H1 (cell line): ENCODE data around the gene HSPBAP1. TPM values are rescaled to one million over a fixed set of nuclear protein-coding genes. Genes with fewer than 3 reads are reported as not detected.

Source experiments
- CTCF ChIA-PET: fragments of 300-600 bp; sonication (Branson Sonifier 250); formaldehyde crosslinking; loops from one replicate; lab custom pipeline; 2021; ENCODE audit not compliant: partially characterized antibody; lab: Charles Lee
- POLR2A ChIA-PET: fragments of 300-600 bp; sonication (Branson Sonifier 250); formaldehyde crosslinking; loops from one replicate; lab custom pipeline; 2021; ENCODE audit warnings: inconsistent platforms; ENCODE audit not compliant: partially characterized antibody; lab: Charles Lee
- DNase-seq, 2 experiments: peaks; one replicate each; pipeline versions ENCODE4 v3.0.0 to v3.0.0-alpha.2; 2010 to 2022; ENCODE audit warnings: low spot score in 2 of 2, low read depth in 1 of 2, mixed read lengths in 1 of 2
- FAIRE-seq: peaks from 2 replicates; lab custom pipeline; 2011; peaks lifted over from hg19 to GRCh38; lab: Jason Lieb, UNC
- H2AFZ ChIP-seq: 2 replicates; pipeline ENCODE4 v1.8.1; 2012; ENCODE audit warnings: low read length, inconsistent platforms
- H2AK5ac ChIP-seq: 2 replicates; pipeline ENCODE4 v1.6.1; 2013; ENCODE audit warnings: low read depth, low read length
- H2BK120ac ChIP-seq: replicated peaks from 2 replicates; pipeline ENCODE3; 2013; ENCODE audit warnings: low read depth, low read length, inconsistent platforms
- H2BK12ac ChIP-seq: 2 replicates; pipeline ENCODE4 v1.6.1; 2013; ENCODE audit warnings: low read depth, low read length
- H2BK15ac ChIP-seq: 2 replicates; pipeline ENCODE4 v1.6.1; 2013; ENCODE audit warnings: low read length
- H2BK20ac ChIP-seq: 2 replicates; pipeline ENCODE4 v1.6.1; 2013; ENCODE audit warnings: low read length
- H2BK5ac ChIP-seq: 2 replicates; pipeline ENCODE4 v1.6.1; 2013; ENCODE audit warnings: low read depth, low read length
- H3K14ac ChIP-seq: 2 replicates; pipeline ENCODE4 v1.6.1; 2013; ENCODE audit warnings: inconsistent platforms; ENCODE audit not compliant: insufficient read length
- H3K18ac ChIP-seq: 2 replicates; pipeline ENCODE4 v1.6.1; 2013; ENCODE audit warnings: low read length; ENCODE audit errors: extremely low read depth
- H3K23ac ChIP-seq: 2 replicates; pipeline ENCODE4 v1.6.1; 2013; ENCODE audit warnings: inconsistent platforms; ENCODE audit not compliant: insufficient read length
- H3K23me2 ChIP-seq: 2 replicates; pipeline ENCODE4 v1.6.1; 2013; ENCODE audit warnings: low read depth, low read length
- H3K27ac ChIP-seq: 2 replicates; pipeline ENCODE4 v1.6.1; 2011; ENCODE audit warnings: low read depth, low read length, inconsistent platforms
- H3K27me3 ChIP-seq, 4 experiments: replicated peaks in 1 of 4; 1 replicate in 1 of 4; 2 replicates in 3 of 4; pipeline versions ENCODE4 v1.6.1 to v1.8.1; 2011 to 2013; ENCODE audit warnings: low read length in 3 of 4, mild to moderate bottlenecking in 3 of 4, inconsistent platforms in 2 of 4, mixed read lengths in 2 of 4, moderate library complexity in 1 of 4; ENCODE audit not compliant: control insufficient read depth in 3 of 4, insufficient read depth in 3 of 4; ENCODE audit errors: extremely low read depth in 1 of 4
- H3K36me3 ChIP-seq, 4 experiments: 2 replicates each; pipeline versions ENCODE4 v1.6.1 to v1.8.1; 2011 to 2013; ENCODE audit warnings: mild to moderate bottlenecking in 4 of 4, low read length in 3 of 4, moderate library complexity in 2 of 4, control low read depth in 1 of 4, inconsistent platforms in 1 of 4; ENCODE audit not compliant: insufficient read depth in 4 of 4, control insufficient read depth in 2 of 4
- H3K4ac ChIP-seq: replicated peaks from 2 replicates; pipeline ENCODE3; 2013; ENCODE audit warnings: low read length, low read depth, mixed read lengths, inconsistent platforms; ENCODE audit not compliant: insufficient read length
- H3K4me1 ChIP-seq, 4 experiments: replicated peaks in 1 of 4; 1 replicate in 1 of 4; 2 replicates in 3 of 4; pipeline versions ENCODE4 v1.6.1 to v1.8.1; 2011 to 2013; ENCODE audit warnings: low read length in 3 of 4, inconsistent platforms in 2 of 4, mixed read lengths in 1 of 4; ENCODE audit not compliant: insufficient read depth in 4 of 4, control insufficient read depth in 3 of 4
- H3K4me2 ChIP-seq, 2 experiments: 2 replicates each; pipeline versions ENCODE4 v1.6.1 to v1.8.1; 2011 to 2013; ENCODE audit warnings: low read depth in 2 of 2, low read length in 2 of 2, control low read depth in 1 of 2, inconsistent platforms in 1 of 2, mild to moderate bottlenecking in 1 of 2; ENCODE audit not compliant: insufficient read depth in 1 of 2
- H3K4me3 ChIP-seq, 4 experiments: fragments of 200-600, 300-600 bp in 1 of 4; sonication (generic), shearing (Covaris generic), sonication (Bioruptor Twin) in 1 of 4; 2 replicates each; pipeline versions ENCODE4 v1.5.1 to v1.8.1; 2011 to 2016; ENCODE audit warnings: low read length in 4 of 4, low read depth in 3 of 4, control low read depth in 2 of 4, inconsistent platforms in 2 of 4, mild to moderate bottlenecking in 2 of 4, mixed read lengths in 1 of 4, moderate library complexity in 1 of 4; ENCODE audit not compliant: insufficient read depth in 2 of 4; ENCODE audit errors: extremely low read depth in 1 of 4
- H3K56ac ChIP-seq: replicated peaks from 2 replicates; pipeline ENCODE3; 2013; ENCODE audit warnings: low read depth, mild to moderate bottlenecking, mixed read lengths, low read length, inconsistent platforms; ENCODE audit not compliant: insufficient read length
- H3K79me1 ChIP-seq: 2 replicates; pipeline ENCODE4 v1.6.1; 2013; ENCODE audit warnings: low read depth, low read length, control low read depth
- H3K79me2 ChIP-seq, 2 experiments: 2 replicates each; pipeline versions ENCODE4 v1.6.1 to v1.8.1; 2012 to 2013; ENCODE audit warnings: low read length in 2 of 2, mild to moderate bottlenecking in 2 of 2, inconsistent platforms in 1 of 2; ENCODE audit not compliant: insufficient read depth in 2 of 2, control insufficient read depth in 1 of 2
- H3K9ac ChIP-seq, 4 experiments: replicated peaks in 1 of 4; 1 replicate in 1 of 4; 2 replicates in 3 of 4; pipeline versions ENCODE4 v1.6.1 to v1.8.1; 2011 to 2013; ENCODE audit warnings: low read depth in 3 of 4, low read length in 3 of 4, control low read depth in 2 of 4, mild to moderate bottlenecking in 2 of 4, moderate library complexity in 2 of 4, inconsistent platforms in 1 of 4; ENCODE audit errors: extremely low read depth in 1 of 4
- H3K9me3 ChIP-seq, 2 experiments: 2 replicates each; pipeline versions ENCODE4 v1.6.1 to v1.8.1; 2012 to 2013; ENCODE audit warnings: mild to moderate bottlenecking in 2 of 2, moderate library complexity in 2 of 2, control low read depth in 1 of 2, inconsistent platforms in 1 of 2, low read depth in 1 of 2, low read length in 1 of 2, mixed read lengths in 1 of 2; ENCODE audit not compliant: insufficient read depth in 2 of 2
- H4K20me1 ChIP-seq, 2 experiments: replicated peaks in 1 of 2; 2 replicates each; pipeline versions ENCODE3 to v1.8.1; 2011 to 2013; ENCODE audit warnings: inconsistent platforms in 2 of 2, low read length in 2 of 2, mild to moderate bottlenecking in 1 of 2; ENCODE audit not compliant: insufficient read depth in 2 of 2, control insufficient read depth in 1 of 2
- H4K5ac ChIP-seq: 2 replicates; pipeline ENCODE4 v1.6.1; 2013; ENCODE audit warnings: low read length, low read depth, mixed read lengths, inconsistent platforms; ENCODE audit not compliant: insufficient read length
- H4K8ac ChIP-seq: 2 replicates; pipeline ENCODE4 v1.8.0; 2013; ENCODE audit warnings: mild to moderate bottlenecking, moderate library complexity, low read length, inconsistent platforms; ENCODE audit not compliant: insufficient read depth; ENCODE audit errors: extremely low read depth
- H4K91ac ChIP-seq: replicated peaks from 2 replicates; pipeline ENCODE3; 2013; ENCODE audit warnings: low read length, mixed read lengths, inconsistent platforms; ENCODE audit not compliant: insufficient read length
- BACH1 ChIP-seq: IDR thresholded peaks from 2 replicates; pipeline ENCODE4 v1.6.1; 2012; ENCODE audit warnings: low read length, improper control_type of control experiment
- BRCA1 ChIP-seq: IDR thresholded peaks from 2 replicates; pipeline ENCODE4 v1.6.1; 2012; ENCODE audit warnings: low read depth, low read length, improper control_type of control experiment
- CBX8 ChIP-seq: fragments of 300-800, 300-1000 bp; sonication (generic); IDR thresholded peaks from 2 replicates; pipeline ENCODE4 v1.7.1; 2016; ENCODE audit warnings: low read depth, low read length, borderline replicate concordance
- EZH2 ChIP-seq: fragments of 200-600 bp; sonication (generic); IDR thresholded peaks from 2 replicates; pipeline ENCODE4 v1.7.1; 2012; ENCODE audit warnings: low read depth, mild to moderate bottlenecking, moderate library complexity, low read length, inconsistent platforms; ENCODE audit not compliant: severe bottlenecking
- GTF2F1 ChIP-seq: IDR thresholded peaks from 2 replicates; pipeline ENCODE4 v1.6.1; 2012; ENCODE audit warnings: low read depth, low read length, improper control_type of control experiment, borderline replicate concordance
- POLR2A ChIP-seq, 2 experiments: IDR thresholded peaks; 1 replicate in 1 of 2; 2 replicates in 1 of 2; pipeline ENCODE4 v1.6.1; 2011; ENCODE audit warnings: low read depth in 2 of 2, low read length in 2 of 2, mild to moderate bottlenecking in 2 of 2; ENCODE audit errors: control extremely low read depth in 1 of 2
- RFX5 ChIP-seq: IDR thresholded peaks from 2 replicates; pipeline ENCODE4 v1.6.1; 2011; ENCODE audit warnings: low read depth, low read length, improper control_type of control experiment, borderline replicate concordance
- SIN3A ChIP-seq, 2 experiments: IDR thresholded peaks in 1 of 2; conservative IDR thresholded peaks in 1 of 2; 2 replicates each; pipeline ENCODE4 v1.6.1; 2011 to 2012; ENCODE audit warnings: low read length in 2 of 2, improper control_type of control experiment in 1 of 2, low read depth in 1 of 2, mild to moderate bottlenecking in 1 of 2
- SP2 ChIP-seq: IDR thresholded peaks from 2 replicates; pipeline ENCODE4 v1.6.1; 2012; ENCODE audit warnings: mild to moderate bottlenecking, low read length, inconsistent platforms
- SRF ChIP-seq: IDR thresholded peaks from 2 replicates; pipeline ENCODE4 v1.6.1; 2011; ENCODE audit warnings: mild to moderate bottlenecking, low read depth, low read length, moderate library complexity
- YY1 ChIP-seq: IDR thresholded peaks from 2 replicates; pipeline ENCODE4 v1.6.1; 2011; ENCODE audit warnings: low read depth, mild to moderate bottlenecking, low read length
- ZNF274 ChIP-seq: IDR thresholded peaks from 2 replicates; pipeline ENCODE4 v1.7.0; 2012; ENCODE audit warnings: low read length, borderline replicate concordance; ENCODE audit errors: extremely low read depth
- WGBS, 2 experiments: shearing (Covaris generic) in 1 of 2; methylation state at CpG; one replicate each; pipeline versions ENCODE4 v1.1.6 to v1.1.7; 2013 to 2015; ENCODE audit warnings: low lambda C conversion rate in 2 of 2, mixed read lengths in 2 of 2, inconsistent platforms in 1 of 2, low coverage in 1 of 2, missing lambda C conversion rate in 1 of 2; ENCODE audit not compliant: insufficient replicate concordance in 2 of 2, insufficient coverage in 1 of 2, insufficient read length in 1 of 2; ENCODE audit errors: extremely low coverage in 1 of 2, missing lambda C conversion rate in 1 of 2; 5-methylcytosine and 5-hydroxymethylcytosine counted together
- polyA plus RNA-seq, 7 experiments: library from polyadenylated mRNA; depleted of rRNA in 3 of 7; stranded (reverse) in 5 of 7; unstranded in 2 of 7; fragments of >200 nt in 5 of 7; fragments of 200-250 nt in 2 of 7; gene quantifications; 1 replicate in 5 of 7; 2 replicates in 1 of 7; 4 replicates in 1 of 7; pipeline versions ENCODE4 v1.2.1 to v1.2.3, GENCODE V29; 2011 to 2013; ENCODE audit warnings: missing spikeins in 2 of 7, mixed read lengths in 2 of 7
- total RNA-seq: library from RNA; stranded (reverse); fragmentation: NEBNext Ultra II Directional; extraction: Animal tissue kit (Norgen Biotek cat#: 25700); gene quantifications from 2 replicates; pipeline ENCODE4 v1.2.1, GENCODE V29; 2021

HSPBAP1 gene
- total and polyA plus RNA-seq, 2 of the 8 experiments (the other 6 are each of a cell fraction or from before 2014, with no cell fraction given): 7.5 to 8.3 TPM

GRCh38 chr3:122824465-122825381 is 31.1 kb upstream of the HSPBAP1 start:
- H3K79me2 ChIP-seq: no peaks in the 10 kb centered on the region
- DNase-seq (no peak), FAIRE-seq (no peak)
- no peak overlapping the region for H2BK120ac ChIP-seq
- no peaks in the 10 kb centered on the region for H3K36me3 ChIP-seq
- no peak overlapping the region for H3K23ac ChIP-seq
- H3K9me3 ChIP-seq: no peaks in the 10 kb centered on the region
- no peak overlapping the region for H3K56ac ChIP-seq
- no peak overlapping the region for H3K9ac ChIP-seq
- no peak overlapping the region for H3K27ac ChIP-seq
- H3K27me3 ChIP-seq: no peaks in the 10 kb centered on the region
- no peak overlapping the region for H3K4ac ChIP-seq
- H4K91ac ChIP-seq: no peak overlapping the region
- H2BK12ac ChIP-seq: no peak overlapping the region
- no peak overlapping the region for H4K8ac ChIP-seq
- H3K4me3 ChIP-seq: no peak overlapping the region
- H2AK5ac ChIP-seq: no peak overlapping the region
- H3K14ac ChIP-seq: no peak overlapping the region
- H4K20me1 ChIP-seq: no peaks in the 10 kb centered on the region
- H3K4me1 ChIP-seq: no peaks in the 10 kb centered on the region
- H3K79me1 ChIP-seq: no peaks in the 10 kb centered on the region
- no peaks in the 10 kb centered on the region for H3K23me2 ChIP-seq
- ChIA-PET CTCF (interaction anchor here (0.8 to 2.0 kb wide), 4 partner anchors 15 to 118 kb away, joined by 3 to 5 read pairs (median 4); no protein-coding TSS in a partner anchor), POLR2A (no interaction called here)
- no peak overlapping the region for H2BK5ac ChIP-seq
- H2BK15ac ChIP-seq: no peak overlapping the region
- H2BK20ac ChIP-seq: no peak overlapping the region
- no peak overlapping the region for H4K5ac ChIP-seq
- no peak overlapping the region for H3K4me2 ChIP-seq
- WGBS, 2 experiments: 79% methylated on average over 6 of the region's 7 CpGs; no CpG with 5 or more reads in 1 of the 2 experiments
- H2AFZ ChIP-seq: no peak overlapping the region
- H3K18ac ChIP-seq: no peak overlapping the region
- TF ChIP-seq GTF2F1: no peak
- no peak for TF ChIP-seq ZNF274
- no peak for TF ChIP-seq SIN3A (conservative IDR thresholded peaks at IDR 0.05 in 1 of 2, IDR thresholded peaks at IDR 0.05 in 1 of 2; ENCODE audit: low read depth in 1 of 2, low read length in 2 of 2)
- no peak for TF ChIP-seq SRF
- TF ChIP-seq POLR2A (IDR thresholded peaks at IDR 0.05; ENCODE audit: control extremely low read depth in 1 of 2, low read depth in 2 of 2, low read length in 2 of 2): no peak
- TF ChIP-seq CBX8: no peak
- TF ChIP-seq RFX5: no peak
- TF ChIP-seq YY1: no peak
- no peak for TF ChIP-seq EZH2
- no peak for TF ChIP-seq BRCA1
- TF ChIP-seq BACH1: no peak
- no peak for TF ChIP-seq SP2
